Stomach (tissue), 9 donors: ENCODE data around the gene RNF220. TPM values are rescaled to one million over a fixed set of nuclear protein-coding genes. Genes with fewer than 3 reads are reported as not detected.

ENCODE experiments used
- DNase-seq, 2 donors: peaks; one replicate each; pipeline versions ENCODE4 v3.0.0 to v3.0.0-alpha.2; 2013 to 2019
- H3K27ac ChIP-seq, 5 donors: fragments of 200-600 bp in 4 of 5; sonication (generic) in 4 of 5; one replicate each; pipeline ENCODE4 v1.5.1; 2013 to 2019; ENCODE audit warnings: mild to moderate bottlenecking in 1 of 5, moderate library complexity in 1 of 5
- H3K27me3 ChIP-seq, 3 donors: fragments of 200-600 bp; sonication (generic); one replicate each; pipeline ENCODE4 v1.5.1; 2017 to 2019; ENCODE audit warnings: mixed run types in 1 of 3
- H3K36me3 ChIP-seq, 4 donors: fragments of 200-600 bp; sonication (generic); 1 replicate in 3 of 4; 2 replicates in 1 of 4; pipeline ENCODE4 v1.5.1; 2016 to 2019
- H3K4me1 ChIP-seq, 4 donors: fragments of 200-600 bp; sonication (generic); one replicate each; pipeline ENCODE4 v1.5.1; 2016 to 2019
- H3K4me3 ChIP-seq, 4 donors: fragments of 200-600 bp; sonication (generic) in 3 of 4; one replicate each; pipeline ENCODE4 v1.5.1; 2016 to 2019; ENCODE audit warnings: mild to moderate bottlenecking in 1 of 4
- H3K9me3 ChIP-seq, 4 donors: fragments of 200-600 bp; sonication (generic); one replicate each; pipeline ENCODE4 v1.5.1; 2016 to 2019
- EP300 ChIP-seq: sonication (generic); formaldehyde crosslinking; IDR thresholded peaks from one replicate; pipeline ENCODE4 v1.6.1; 2017; ENCODE audit warnings: antibody characterized with exemption
- POLR2A ChIP-seq, 4 donors: fragments of 450-650 bp; IDR thresholded peaks; one replicate each; pipeline ENCODE4 v1.6.1; 2016; ENCODE audit warnings: antibody characterized with exemption in 4 of 4, control low read depth in 2 of 4, mild to moderate bottlenecking in 1 of 4, moderate library complexity in 1 of 4
- POLR2AphosphoS5 ChIP-seq, 3 donors: sonication (generic); formaldehyde crosslinking; IDR thresholded peaks; one replicate each; pipeline ENCODE4 v1.6.1; 2016; ENCODE audit warnings: antibody characterized with exemption in 3 of 3
- WGBS, 5 donors: extraction: QIAGEN DNeasy Blood & Tissue Kit in 3 of 5; methylation state at CpG; one replicate each; pipeline versions ENCODE4 v1.1.5 to v1.1.7; 2013 to 2018; 5-methylcytosine and 5-hydroxymethylcytosine counted together
- intact Hi-C: fragments of 100-400 bp; cut with DNase I; formaldehyde crosslinking; loops from one replicate; pipeline ENCODE4 v1.15.1; 2023; ENCODE audit warnings: low total_unique reads
- polyA plus RNA-seq, 3 donors: library from polyadenylated mRNA; stranded (reverse); fragments of 200-250 nt; gene quantifications; one replicate each; pipeline ENCODE4 v1.2.3, GENCODE V29; 2013
- total RNA-seq, 5 donors: library from RNA; depleted of rRNA; stranded (reverse); fragments of >200 nt; gene quantifications; one replicate each; pipeline versions ENCODE4 v1.1.0 to v1.2.3, GENCODE V29; 2014 to 2016
- TF ChIP-seq, protein P1 (sequence below), 7 experiments: fragments of 450-650 bp in 4 of 7; fragments of 200-600 bp in 3 of 7; sonication (generic) in 3 of 7; IDR thresholded peaks; one replicate each; pipeline ENCODE4 v1.5.1; 2016 to 2019; ENCODE audit warnings: antibody characterized with exemption in 7 of 7, control low read depth in 2 of 7, mild to moderate bottlenecking in 1 of 7
- donor health status: healthy with polysubstance abuse.
- donor health status: Bipolar disorder and iron deficiency.
- donor health status: healthy.

RNF220 gene
- total and polyA plus RNA-seq, 8 donors, result 21.0 to 207 (median 47.2) TPM

DNA sequence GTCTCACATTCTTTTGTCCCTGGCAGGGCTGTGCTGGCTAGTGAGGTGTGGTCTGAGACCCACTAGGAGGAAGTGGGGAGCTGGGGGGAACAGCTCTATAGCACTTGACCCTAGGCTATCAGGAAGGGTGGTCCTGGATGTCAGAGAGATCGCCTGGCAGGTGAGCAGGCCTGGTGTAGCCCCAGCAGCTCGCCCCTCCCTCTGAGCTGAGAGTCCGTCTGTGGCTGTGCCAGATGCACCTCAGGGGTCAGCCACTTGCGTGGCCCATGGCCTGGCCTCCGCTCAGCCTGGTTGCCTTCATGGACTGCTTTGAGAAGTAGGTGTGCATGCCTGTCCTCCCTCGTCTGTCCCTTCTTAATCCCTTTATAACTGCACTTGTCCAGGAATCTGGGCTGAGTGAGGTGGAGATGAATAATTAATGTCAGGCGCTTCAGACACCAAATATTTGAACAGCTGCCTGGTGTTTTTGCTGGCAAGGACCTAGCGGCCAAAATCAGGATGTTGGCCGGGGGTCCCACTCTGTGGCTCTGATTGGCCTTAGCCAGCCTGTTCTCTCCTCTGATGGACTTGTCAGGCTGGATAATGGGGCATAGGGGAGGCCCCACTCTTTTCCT is 238.8 kb downstream of the RNF220 start:
- DNase-seq, result no peak
- TF ChIP-seq POLR2AphosphoS5 (IDR thresholded peaks at IDR 0.05), result no peak
- TF ChIP-seq POLR2A (IDR thresholded peaks at IDR 0.05), result no peak
- TF ChIP-seq EP300, result no peak
- TF ChIP-seq, protein P1, sequence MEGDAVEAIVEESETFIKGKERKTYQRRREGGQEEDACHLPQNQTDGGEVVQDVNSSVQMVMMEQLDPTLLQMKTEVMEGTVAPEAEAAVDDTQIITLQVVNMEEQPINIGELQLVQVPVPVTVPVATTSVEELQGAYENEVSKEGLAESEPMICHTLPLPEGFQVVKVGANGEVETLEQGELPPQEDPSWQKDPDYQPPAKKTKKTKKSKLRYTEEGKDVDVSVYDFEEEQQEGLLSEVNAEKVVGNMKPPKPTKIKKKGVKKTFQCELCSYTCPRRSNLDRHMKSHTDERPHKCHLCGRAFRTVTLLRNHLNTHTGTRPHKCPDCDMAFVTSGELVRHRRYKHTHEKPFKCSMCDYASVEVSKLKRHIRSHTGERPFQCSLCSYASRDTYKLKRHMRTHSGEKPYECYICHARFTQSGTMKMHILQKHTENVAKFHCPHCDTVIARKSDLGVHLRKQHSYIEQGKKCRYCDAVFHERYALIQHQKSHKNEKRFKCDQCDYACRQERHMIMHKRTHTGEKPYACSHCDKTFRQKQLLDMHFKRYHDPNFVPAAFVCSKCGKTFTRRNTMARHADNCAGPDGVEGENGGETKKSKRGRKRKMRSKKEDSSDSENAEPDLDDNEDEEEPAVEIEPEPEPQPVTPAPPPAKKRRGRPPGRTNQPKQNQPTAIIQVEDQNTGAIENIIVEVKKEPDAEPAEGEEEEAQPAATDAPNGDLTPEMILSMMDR (IDR thresholded peaks at IDR 0.05), result no peak
- H3K4me1 ChIP-seq, result peaks cover 11 to 72% (median 38%) of the 10 kb centered on the region in 4 donors
- no peaks in the 10 kb centered on the region for H3K27me3 ChIP-seq
- WGBS, 5 donors, result 42 to 66% (median 52%) methylated on average over 7 to 9 of the region's 9 CpGs
- peaks cover 53 to 100% (median 99%) of the 10 kb centered on the region in 4 donors for H3K36me3 ChIP-seq
- H3K4me3 ChIP-seq, result no peak overlapping the region
- no peaks in the 10 kb centered on the region for H3K9me3 ChIP-seq
- intact Hi-C loops, result no loop called here
- peak overlapping the region in 2 of 5 donors; percentile 81 to 82 for H3K27ac ChIP-seq

DNA sequence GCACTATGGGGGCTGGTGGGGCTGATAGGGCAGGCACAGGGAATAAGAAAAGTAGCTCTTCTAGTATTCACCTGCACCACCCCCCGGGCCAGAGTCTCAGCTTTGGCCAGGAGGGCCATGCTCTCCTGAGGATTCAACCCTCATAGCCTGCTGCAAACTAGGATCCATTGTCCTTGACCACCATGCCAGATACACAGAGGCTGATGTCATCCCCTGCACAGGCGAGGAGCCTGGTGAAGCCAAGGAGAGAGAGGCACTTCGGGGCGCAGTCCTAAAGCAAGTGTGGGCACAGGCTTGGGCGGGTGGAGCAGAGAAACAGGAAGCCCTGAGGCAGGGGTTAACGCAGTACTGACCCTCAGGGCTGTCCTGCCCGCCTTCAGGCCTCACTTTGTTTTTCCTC is 239.8 kb downstream of the RNF220 start:
- no peak for DNase-seq
- H3K27ac ChIP-seq, result peak overlapping the region in 4 of 5 donors; percentile 71 to 82 (median 76)
- 86 to 90% (median 90%) methylated on average over 6 to 7 of the region's 7 CpGs for WGBS, 5 donors
- H3K27me3 ChIP-seq, result no peaks in the 10 kb centered on the region
- peaks cover 11 to 72% (median 38%) of the 10 kb centered on the region in 4 donors for H3K4me1 ChIP-seq
- no peak overlapping the region for H3K4me3 ChIP-seq
- no peaks in the 10 kb centered on the region for H3K9me3 ChIP-seq
- intact Hi-C loops, result no loop called here
- TF ChIP-seq, protein P1 (IDR thresholded peaks at IDR 0.05), result no peak
- TF ChIP-seq EP300, result no peak
- no peak for TF ChIP-seq POLR2A (IDR thresholded peaks at IDR 0.05)
- TF ChIP-seq POLR2AphosphoS5 (IDR thresholded peaks at IDR 0.05), result no peak
- H3K36me3 ChIP-seq, result peaks cover 53 to 100% (median 99%) of the 10 kb centered on the region in 4 donors

DNA sequence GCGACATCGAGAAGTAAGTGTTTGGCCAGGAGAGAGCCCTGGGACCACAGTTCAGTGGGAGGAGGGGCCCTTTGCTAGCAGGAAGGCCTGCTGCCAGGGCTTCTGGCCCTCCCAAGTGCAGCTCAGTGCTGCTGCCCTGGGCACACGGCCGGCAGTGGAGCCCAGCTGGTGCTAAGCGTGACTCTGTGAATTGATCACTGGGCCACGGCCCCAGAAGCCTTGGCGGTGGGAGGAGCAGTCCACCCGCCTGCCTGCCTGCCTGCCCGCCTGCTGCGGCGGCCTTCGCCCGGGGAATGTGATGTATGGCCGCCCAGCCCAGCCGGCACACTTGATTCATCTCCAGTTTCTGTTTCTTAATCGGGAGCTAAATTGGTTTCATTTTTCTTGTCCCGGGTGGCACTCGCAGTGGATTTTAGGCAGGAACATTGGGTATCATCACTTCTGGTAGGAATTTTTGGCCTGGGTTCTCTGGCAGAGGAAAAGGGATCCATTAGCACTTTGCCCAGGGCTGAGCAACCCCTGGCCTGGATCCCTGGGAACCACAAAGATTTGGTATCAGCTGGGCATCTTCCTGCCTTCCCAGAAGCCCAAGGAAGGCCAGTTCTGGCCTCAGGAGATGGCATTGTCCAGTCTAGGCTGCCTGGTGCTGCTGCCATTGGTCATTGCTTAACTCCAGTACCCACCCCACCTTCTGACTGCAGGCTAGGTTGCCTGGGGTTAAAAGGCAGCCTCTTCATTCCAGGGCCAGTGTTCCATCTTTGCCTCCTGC is 240.6 kb downstream of the RNF220 start:
- H3K36me3 ChIP-seq, result peaks cover 53 to 100% (median 99%) of the 10 kb centered on the region in 4 donors
- TF ChIP-seq POLR2A (IDR thresholded peaks at IDR 0.05) (no peak), POLR2AphosphoS5 (IDR thresholded peaks at IDR 0.05) (peak; percentile 20 to 68 (median 44))
- H3K27ac ChIP-seq, result peak overlapping the region in 4 of 5 donors; percentile 71 to 82 (median 76)

DNA sequence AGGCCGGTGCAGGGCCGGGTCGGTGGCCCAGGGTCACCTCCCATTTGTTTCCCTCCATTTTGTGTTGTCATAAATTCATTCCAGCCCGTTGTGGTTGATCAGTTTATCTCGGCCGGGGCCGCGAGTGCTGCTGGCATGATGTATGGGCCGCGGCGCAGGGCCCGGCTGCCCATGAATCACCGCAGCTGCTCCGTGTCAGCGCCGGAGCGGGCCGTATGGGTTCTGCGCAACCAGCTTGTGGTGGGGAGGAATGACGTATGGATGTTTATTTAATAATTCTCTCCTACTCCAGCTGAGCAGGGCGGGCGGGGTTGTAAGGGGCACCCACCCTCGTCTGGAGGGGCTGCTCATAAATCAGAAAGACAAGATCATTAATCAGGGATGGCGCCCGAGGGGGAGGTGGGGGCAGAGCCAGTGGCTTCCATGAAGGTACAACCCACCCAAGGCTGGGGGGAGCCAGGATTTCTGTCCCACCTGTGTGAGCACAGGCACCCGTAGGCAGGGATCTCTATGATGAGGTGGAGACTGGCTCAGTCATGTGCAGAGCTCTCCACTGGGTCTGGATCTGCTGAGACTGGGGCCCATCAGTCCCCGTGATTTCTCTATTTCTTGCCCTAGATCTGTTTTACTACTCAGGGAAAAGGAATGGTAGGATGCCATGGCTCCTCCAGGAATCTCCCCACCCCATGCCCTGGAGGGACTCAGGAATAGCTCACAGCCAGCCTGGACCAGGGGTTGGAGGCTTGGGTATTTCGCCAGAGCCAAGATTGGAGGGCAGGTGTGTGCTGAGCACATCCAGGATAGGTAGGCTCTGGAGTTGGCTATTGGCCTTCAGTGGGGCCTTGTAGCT is 241.4 kb downstream of the RNF220 start:
- no peaks in the 10 kb centered on the region for H3K27me3 ChIP-seq
- H3K9me3 ChIP-seq, result no peaks in the 10 kb centered on the region
- H3K27ac ChIP-seq, result peak overlapping the region in 4 of 5 donors; percentile 71 to 82 (median 76)
- no peak overlapping the region for H3K4me3 ChIP-seq
- 73 to 85% (median 76%) methylated on average over 28 of the region's 28 CpGs for WGBS, 5 donors
- DNase-seq, result peak in 1 of 2 donors; percentile 74
- peaks cover 11 to 67% (median 38%) of the 10 kb centered on the region in 4 donors for H3K4me1 ChIP-seq
- TF ChIP-seq POLR2AphosphoS5 (IDR thresholded peaks at IDR 0.05) (peak in 2 of 3 donors; percentile 36 to 77), EP300 (no peak), POLR2A (IDR thresholded peaks at IDR 0.05) (no peak)
- TF ChIP-seq, protein P1 (IDR thresholded peaks at IDR 0.05), result no peak
- intact Hi-C loops, result no loop called here
- H3K36me3 ChIP-seq, result peaks cover 52 to 100% (median 99%) of the 10 kb centered on the region in 4 donors

More for the DNA sequence above, 240.6 kb downstream of the RNF220 start:
- no peaks in the 10 kb centered on the region for H3K9me3 ChIP-seq
- H3K4me3 ChIP-seq, result no peak overlapping the region
- peak; percentile 38 to 54 for DNase-seq
- WGBS, 5 donors, result 61 to 86% (median 67%) methylated on average over 11 to 18 of the region's 18 CpGs
- peaks cover 11 to 72% (median 38%) of the 10 kb centered on the region in 4 donors for H3K4me1 ChIP-seq
- H3K27me3 ChIP-seq, result no peaks in the 10 kb centered on the region
- intact Hi-C loops, result no loop called here
